Measurements from ENCODE around the gene COL4A2. TPM values are rescaled to one million over a fixed set of nuclear protein-coding genes. Genes with fewer than 3 reads are reported as not detected.

COL4A2 gene
- total RNA-seq, 2 experiments from 2014 or later: not detected

DNA sequence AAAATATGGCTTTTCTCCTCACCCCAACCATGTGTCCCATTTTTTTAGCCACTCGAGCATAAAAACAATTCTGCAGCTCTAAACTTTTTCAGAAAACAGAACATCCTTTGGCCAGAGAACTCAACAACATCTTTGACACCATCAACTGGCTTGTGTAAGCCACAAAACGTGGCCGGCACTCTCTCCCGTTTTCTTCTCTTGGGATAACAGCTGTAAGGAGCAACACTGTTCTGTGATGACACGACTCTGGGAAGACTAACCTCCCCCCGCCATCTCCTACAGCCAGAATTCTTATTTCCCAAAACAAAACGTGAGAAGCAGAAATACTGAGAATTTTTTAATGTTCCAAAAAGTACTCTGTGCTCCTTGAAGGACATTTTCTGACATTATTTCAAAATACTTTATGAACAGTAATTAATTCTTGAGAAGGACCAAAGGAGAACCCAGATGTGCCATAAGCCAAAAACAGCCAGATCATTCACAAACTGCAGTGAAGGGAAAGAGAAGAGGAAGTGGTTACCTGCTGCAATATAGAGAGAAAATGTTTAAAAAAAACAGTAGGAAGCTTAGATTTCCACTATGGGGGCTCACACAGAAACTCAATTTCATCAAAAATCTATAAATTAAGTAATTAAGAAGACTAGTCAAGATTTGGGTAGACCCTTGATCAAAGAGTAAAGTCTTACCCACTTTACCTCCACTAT, 25.9 kb upstream of the COL4A2 start:
- DNase-seq (no peak), ATAC-seq (no peak)
- TF ChIP-seq, protein P1, sequence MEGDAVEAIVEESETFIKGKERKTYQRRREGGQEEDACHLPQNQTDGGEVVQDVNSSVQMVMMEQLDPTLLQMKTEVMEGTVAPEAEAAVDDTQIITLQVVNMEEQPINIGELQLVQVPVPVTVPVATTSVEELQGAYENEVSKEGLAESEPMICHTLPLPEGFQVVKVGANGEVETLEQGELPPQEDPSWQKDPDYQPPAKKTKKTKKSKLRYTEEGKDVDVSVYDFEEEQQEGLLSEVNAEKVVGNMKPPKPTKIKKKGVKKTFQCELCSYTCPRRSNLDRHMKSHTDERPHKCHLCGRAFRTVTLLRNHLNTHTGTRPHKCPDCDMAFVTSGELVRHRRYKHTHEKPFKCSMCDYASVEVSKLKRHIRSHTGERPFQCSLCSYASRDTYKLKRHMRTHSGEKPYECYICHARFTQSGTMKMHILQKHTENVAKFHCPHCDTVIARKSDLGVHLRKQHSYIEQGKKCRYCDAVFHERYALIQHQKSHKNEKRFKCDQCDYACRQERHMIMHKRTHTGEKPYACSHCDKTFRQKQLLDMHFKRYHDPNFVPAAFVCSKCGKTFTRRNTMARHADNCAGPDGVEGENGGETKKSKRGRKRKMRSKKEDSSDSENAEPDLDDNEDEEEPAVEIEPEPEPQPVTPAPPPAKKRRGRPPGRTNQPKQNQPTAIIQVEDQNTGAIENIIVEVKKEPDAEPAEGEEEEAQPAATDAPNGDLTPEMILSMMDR (IDR thresholded peaks at IDR 0.05): no peak
- peaks cover 5% of the 10 kb centered on the region for H3K4me1 Mint-ChIP-seq (ENCODE audit: low read depth)
- POLR2A ChIA-PET: no interaction called here
- no peak overlapping the region for H3K4me3 Mint-ChIP-seq
- intact Hi-C loops (cut with micrococcal nuclease): no loop called here
- no peaks in the 10 kb centered on the region for H3K36me3 Mint-ChIP-seq (ENCODE audit: low read depth)
- no peak overlapping the region for H3K27ac Mint-ChIP-seq
- no peaks in the 10 kb centered on the region for H3K9me3 Mint-ChIP-seq
- CTCF ChIA-PET: no interaction called here
- H3K27me3 Mint-ChIP-seq: peaks cover 8% of the 10 kb centered on the region

DNA sequence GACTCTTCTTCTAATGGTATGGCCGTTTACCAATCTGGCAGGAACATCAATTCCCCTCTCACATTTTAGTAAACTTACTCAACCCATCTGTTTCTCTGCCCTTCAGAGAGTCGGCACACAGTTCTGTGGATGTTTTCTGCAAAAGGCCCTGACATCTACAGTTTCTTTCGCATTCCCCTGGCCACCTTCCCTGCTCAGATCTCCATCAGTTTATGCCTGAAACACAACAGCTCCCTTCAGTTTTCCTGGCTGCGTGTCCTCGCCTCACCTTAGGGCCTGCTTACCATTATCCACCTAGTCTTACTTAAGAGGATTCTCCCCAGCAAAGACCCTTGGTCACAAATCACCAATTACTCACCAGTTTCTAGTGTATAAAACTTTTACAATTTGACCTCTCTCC, 25.3 kb upstream of the COL4A2 start:
- intact Hi-C loops (cut with micrococcal nuclease): no loop called here
- POLR2A ChIA-PET: no interaction called here
- CTCF ChIA-PET: no interaction called here
- no peak overlapping the region for H3K4me3 Mint-ChIP-seq
- H3K27me3 Mint-ChIP-seq: peaks cover 8% of the 10 kb centered on the region
- H3K36me3 Mint-ChIP-seq (ENCODE audit: low read depth): no peaks in the 10 kb centered on the region
- TF ChIP-seq, protein P1 (IDR thresholded peaks at IDR 0.05): no peak
- ATAC-seq: no peak
- peaks cover 5% of the 10 kb centered on the region for H3K4me1 Mint-ChIP-seq (ENCODE audit: low read depth)
- H3K27ac Mint-ChIP-seq: no peak overlapping the region
- H3K9me3 Mint-ChIP-seq: no peaks in the 10 kb centered on the region
- no peak for DNase-seq

DNA sequence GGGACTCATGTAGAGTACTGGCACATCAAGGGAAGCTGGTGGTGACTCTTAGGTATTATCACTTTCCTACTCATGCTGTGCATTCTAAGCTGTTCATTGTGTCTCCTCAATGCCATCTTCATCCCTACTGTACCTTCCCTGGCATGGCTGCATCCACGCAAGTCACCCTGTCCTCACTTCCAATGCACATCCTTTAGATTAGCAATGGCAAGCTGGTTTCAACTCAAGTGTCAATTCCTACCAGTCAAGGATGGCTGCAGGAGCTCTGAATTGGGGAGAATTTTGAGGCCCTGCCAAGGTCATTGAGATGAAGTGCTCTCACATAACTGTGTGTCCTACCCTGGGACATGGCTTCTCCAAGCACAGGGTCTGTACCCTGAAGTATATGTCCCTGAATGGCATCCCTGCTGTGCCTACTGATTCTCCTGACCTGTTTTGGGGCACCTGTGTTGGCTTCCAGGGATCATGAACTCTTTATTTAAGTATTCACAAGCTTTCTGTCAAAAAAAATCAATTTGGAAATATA, 24.7 kb upstream of the COL4A2 start:
- ChIA-PET CTCF (no interaction called here), POLR2A (no interaction called here)
- H3K27me3 Mint-ChIP-seq: peaks cover 8% of the 10 kb centered on the region
- DNase-seq (no peak), ATAC-seq (no peak)
- TF ChIP-seq, protein P1 (IDR thresholded peaks at IDR 0.05): no peak
- intact Hi-C loops (cut with micrococcal nuclease): no loop called here
- peaks cover 5% of the 10 kb centered on the region for H3K4me1 Mint-ChIP-seq (ENCODE audit: low read depth)
- H3K36me3 Mint-ChIP-seq (ENCODE audit: low read depth): no peaks in the 10 kb centered on the region
- H3K9me3 Mint-ChIP-seq: no peaks in the 10 kb centered on the region
- no peak overlapping the region for H3K27ac Mint-ChIP-seq
- H3K4me3 Mint-ChIP-seq: no peak overlapping the region

DNA sequence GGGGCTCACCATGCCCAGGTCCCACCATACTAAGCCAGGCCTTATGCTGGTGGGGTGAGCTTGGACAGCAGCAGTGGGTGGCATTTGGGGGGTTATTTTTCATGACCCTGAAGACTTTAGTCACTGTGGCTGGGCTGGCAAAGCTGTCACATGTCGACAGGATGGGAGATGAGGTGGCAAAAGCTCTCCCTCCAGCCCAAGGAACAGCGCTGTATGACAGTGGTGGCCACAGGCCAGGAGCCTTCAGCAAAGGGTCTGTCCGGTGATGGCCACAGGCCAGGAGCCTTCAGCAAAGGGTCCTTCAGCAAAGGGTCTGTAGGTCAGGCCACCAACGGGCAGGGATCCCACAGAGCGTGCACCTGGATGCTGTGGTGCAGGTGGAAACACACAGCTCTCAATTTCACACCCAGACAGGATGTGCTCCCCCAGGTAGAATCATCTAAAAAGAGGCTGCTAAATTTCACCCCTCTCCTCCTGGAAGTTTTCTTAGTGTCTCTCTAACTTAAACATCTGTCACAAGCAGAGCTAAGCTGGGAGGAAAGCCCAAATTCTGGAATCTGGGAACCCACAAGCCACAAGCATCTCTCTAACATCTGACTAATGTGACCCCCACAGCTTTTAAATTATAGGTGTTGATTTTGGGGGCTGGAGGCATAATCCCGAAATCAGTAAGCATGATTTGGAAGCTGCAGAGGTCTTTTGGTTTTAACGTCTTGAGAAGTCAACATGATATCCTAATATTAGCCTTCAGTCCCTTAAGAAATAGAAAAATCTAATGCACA, 23.2 kb upstream of the COL4A2 start:
- H3K9me3 Mint-ChIP-seq: no peaks in the 10 kb centered on the region
- H3K27ac Mint-ChIP-seq: no peak overlapping the region
- CTCF ChIA-PET: interaction anchor here (1.1 kb wide), 1 partner anchor 129 kb away, joined by 3 read pairs; no protein-coding TSS in a partner anchor
- TF ChIP-seq, protein P1 (IDR thresholded peaks at IDR 0.05): no peak
- H3K36me3 Mint-ChIP-seq (ENCODE audit: low read depth): no peaks in the 10 kb centered on the region
- H3K4me1 Mint-ChIP-seq (ENCODE audit: low read depth): peaks cover 5% of the 10 kb centered on the region
- H3K4me3 Mint-ChIP-seq: no peak overlapping the region
- DNase-seq (no peak), ATAC-seq (no peak)
- peaks cover 8% of the 10 kb centered on the region for H3K27me3 Mint-ChIP-seq
- POLR2A ChIA-PET: no interaction called here
- intact Hi-C loops (cut with micrococcal nuclease): no loop called here
